ENCODE measurements around the gene GRB10.

DNA sequence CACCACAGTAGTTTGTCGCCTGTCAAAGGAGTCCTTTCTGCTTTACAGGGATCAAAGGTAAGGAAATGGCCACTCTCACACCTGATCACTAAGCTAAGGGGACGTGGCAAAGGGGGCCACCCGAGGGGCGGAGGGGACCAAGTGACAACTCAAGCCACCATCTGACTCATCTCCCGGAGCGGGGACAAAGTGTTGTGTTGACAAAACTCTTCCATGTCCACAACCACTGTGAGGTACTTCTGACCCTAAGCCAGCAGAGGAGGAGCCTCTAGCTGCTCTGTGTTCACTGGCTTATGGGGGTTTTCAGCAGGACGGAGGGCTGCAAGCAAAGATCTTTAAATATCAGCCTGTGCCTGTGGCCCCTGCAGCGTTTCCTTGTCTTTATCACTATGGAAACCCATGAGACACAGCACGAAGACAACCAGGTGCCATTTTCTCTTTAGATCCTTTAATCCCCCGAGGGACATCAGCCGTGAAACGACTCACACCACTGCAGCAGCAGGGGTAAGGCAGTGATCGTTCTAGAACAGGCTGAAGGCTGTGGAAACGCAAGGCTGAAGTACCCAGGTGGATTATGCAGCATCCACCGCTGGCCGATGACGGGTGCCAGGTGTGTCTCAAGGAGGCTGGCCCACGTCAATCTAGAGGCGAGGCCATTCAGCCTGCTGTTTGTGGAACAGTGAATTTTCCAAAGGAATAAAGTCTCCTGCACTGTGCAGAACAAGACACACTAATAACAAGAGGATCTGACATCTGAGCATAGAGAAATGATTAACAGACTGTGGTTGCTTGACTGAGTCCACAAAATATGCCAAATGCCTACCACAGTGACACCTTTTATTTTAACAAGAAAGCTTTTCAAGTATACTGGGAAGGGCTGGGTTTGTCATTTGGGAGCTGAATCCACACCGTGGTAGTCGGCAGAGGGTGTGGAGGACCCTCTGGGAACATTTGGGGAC is 190.9 kb downstream of the GRB10 start:
- TF ChIP-seq, protein P1, sequence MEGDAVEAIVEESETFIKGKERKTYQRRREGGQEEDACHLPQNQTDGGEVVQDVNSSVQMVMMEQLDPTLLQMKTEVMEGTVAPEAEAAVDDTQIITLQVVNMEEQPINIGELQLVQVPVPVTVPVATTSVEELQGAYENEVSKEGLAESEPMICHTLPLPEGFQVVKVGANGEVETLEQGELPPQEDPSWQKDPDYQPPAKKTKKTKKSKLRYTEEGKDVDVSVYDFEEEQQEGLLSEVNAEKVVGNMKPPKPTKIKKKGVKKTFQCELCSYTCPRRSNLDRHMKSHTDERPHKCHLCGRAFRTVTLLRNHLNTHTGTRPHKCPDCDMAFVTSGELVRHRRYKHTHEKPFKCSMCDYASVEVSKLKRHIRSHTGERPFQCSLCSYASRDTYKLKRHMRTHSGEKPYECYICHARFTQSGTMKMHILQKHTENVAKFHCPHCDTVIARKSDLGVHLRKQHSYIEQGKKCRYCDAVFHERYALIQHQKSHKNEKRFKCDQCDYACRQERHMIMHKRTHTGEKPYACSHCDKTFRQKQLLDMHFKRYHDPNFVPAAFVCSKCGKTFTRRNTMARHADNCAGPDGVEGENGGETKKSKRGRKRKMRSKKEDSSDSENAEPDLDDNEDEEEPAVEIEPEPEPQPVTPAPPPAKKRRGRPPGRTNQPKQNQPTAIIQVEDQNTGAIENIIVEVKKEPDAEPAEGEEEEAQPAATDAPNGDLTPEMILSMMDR (IDR thresholded peaks at IDR 0.05) = no peak
- no peak for TF ChIP-seq EP300 (IDR thresholded peaks at IDR 0.05)
- TF ChIP-seq POLR2A (IDR thresholded peaks at IDR 0.05) = no peak

All from gastroesophageal sphincter (tissue), 3 donors.